GM12872 (cell line): ENCODE measurements around the gene ACLY.

Experiments
- CTCF ChIP-seq: IDR thresholded peaks from 3 replicates; pipeline ENCODE4 v1.5.1; 2011; ENCODE audit warnings: low read depth, mild to moderate bottlenecking, low read length, moderate library complexity; ENCODE audit not compliant: insufficient read depth

Gene ACLY

GRCh38 chr17:41935641-41936040 lies 16.9 kb upstream of the ACLY start:
- TF ChIP-seq CTCF: no peak

- no peak for TF ChIP-seq CTCF
Observed at GRCh38 chr17:41932816-41933389, 14.2 kb upstream of the ACLY start.

GRCh38 chr17:41930009-41930832 lies 11.5 kb upstream of the ACLY start, which contains the start of gene ODAD4:
Gene ODAD4, plus strand, starts transcription at chr17:41930617. Its CDS starts 107 bp downstream, at chr17:41930724.
- peak; percentile 37; the same call in 2 of the 3 replicates for TF ChIP-seq CTCF

GRCh38 chr17:41928693-41929251 lies 10.0 kb upstream of the ACLY start:
- no peak for TF ChIP-seq CTCF

- TF ChIP-seq CTCF: no peak
Observed at GRCh38 chr17:41925991-41926590, 7.3 kb upstream of the ACLY start.

- TF ChIP-seq CTCF: no peak
Observed at GRCh38 chr17:41920580-41920955, 1.8 kb upstream of the ACLY start.
